HTERT RPE-1 (cell line): ENCODE data around the gene AEBP1.

Source experiments
- in situ Hi-C: fragments of 300-500 bp; cut with MboI; formaldehyde crosslinking; loops from 4 replicates; pipeline ENCODE4 v1.14.3; 2020; ENCODE audit warnings: low sequenced_read_pairs

The AEBP1 gene

DNA sequence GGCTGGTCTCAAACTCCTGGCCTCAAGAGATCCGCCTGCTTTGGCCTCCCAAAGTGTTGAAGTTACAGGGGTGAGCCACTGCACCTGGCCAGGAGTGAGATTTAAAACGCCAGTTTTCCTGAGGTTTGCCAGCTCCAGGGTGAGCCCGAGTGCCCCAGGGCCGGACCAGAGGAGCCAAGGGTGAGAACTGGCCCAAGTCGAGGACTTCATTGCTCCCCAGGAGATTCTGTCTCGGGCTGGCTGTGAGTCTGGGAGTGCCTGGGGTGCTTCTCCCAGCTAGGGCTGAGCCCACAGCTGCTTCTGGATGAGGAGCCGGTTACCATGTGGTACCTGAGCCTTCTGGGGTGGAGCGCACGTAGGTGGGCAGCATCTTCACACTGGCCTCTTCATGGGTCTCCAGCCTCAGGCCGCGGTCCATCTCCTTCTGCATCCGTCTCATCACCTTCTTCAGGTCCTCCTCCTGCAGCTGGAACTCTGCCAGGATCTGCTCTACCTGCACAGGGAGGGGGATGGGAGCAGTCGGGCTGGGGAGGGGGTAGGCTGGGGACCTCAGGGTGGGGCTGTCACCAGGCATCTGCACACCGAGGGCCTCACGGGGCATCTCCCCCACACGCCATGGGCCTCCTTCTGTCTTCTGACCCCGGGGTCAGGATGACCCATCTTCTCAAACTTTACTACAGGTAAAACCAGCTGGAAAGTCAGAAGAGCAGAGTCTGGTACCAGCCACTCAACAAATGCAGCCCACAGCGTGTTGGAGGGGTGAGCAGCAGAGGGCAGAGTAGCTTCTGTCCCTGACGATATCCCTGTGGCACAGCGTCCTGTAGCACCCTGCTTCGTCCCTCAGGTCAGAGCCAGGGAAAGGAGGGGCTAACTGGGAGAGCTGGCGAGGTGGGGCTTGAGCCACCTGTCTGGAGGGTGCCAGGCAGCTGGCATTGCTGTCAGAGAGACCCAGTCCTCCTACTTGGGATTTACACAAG lies 49.1 kb downstream of the AEBP1 start:
- in situ Hi-C loops: no loop called here

DNA sequence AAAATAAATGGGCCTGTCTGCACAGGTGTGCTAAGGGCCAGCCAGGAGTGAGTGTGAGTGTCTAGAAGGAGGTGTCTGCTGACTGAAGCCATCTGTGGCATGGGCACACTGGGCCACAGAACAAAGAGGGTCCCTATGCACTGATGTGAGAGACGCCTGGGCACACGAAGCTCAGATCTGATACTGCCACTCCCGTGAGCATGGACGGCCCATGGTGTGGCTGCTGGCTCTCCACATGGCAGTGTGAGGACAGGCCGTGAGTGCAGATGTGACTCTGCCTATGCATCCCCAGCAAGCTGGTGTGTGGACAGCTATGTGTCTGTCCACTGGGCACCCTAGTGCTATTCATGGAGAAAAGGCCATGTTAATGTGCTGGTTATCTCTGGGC lies 49.8 kb downstream of the AEBP1 start:
- in situ Hi-C loops: no loop called here

DNA sequence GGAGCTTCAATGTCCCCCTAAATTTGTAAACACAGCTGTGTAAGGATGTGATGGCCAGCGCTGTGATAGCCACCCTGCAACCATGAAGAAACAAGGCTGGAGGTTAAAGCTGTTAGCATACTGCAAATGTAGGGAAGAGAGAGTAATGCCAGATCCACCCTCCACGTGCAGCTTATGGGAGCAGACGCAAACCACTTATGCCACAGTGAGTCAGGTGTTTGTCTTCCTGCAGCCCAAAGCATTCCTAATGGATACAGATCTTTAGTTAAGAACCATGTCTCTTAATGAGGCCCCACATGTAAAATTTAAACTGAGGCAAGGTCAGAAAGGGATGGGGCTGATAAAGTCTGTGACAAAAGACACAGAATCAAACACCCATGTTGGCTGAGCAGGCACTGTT lies 50.6 kb downstream of the AEBP1 start:
- in situ Hi-C loops: no loop called here

DNA sequence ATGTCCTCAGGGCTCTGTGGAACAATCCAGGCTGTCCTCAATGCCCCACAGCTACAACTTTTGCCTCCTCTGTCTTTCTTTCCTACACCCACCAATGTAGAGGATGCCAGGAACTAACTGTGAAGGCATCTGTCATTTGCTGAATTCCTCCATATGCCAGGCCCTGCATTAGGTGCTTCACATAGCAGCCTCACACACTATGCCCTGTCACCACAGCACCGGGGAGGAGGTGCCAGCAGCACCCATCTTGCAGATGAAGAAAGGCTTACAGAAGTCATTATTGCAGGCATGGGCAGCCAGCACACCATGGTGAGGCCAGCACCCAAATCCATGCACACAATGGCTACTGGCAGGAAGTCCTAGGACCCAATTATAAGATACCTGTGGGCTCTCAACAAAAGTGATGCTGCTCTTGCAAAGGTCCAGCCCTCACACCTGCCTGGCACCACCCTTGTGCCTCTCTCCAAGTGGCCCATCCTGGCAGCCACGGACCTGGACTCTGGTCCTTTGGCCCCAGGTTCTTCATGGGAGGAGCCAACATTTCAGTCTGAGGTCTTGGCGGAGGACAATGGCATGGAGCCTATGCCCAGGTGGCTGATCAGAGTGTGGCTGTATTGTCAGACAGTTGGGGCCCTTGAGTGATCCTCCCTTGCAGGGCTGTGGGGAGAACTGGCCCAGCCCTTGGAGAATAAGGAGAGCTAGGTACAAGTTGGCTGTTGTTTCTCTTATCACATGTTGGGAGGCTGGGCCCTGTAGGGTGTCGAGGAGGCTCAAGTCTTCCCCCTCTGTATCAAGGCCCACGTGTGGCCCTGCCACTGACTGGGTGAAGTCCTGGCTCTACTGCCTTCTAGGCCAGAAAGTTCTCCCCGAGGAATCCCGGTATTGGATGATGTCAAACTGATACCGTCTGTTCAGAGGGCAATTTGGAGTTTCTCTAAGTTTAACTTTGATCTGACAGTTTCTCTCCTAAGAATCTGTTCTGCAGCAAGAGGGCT lies 51.3 kb downstream of the AEBP1 start:
- in situ Hi-C loops: no loop called here

DNA sequence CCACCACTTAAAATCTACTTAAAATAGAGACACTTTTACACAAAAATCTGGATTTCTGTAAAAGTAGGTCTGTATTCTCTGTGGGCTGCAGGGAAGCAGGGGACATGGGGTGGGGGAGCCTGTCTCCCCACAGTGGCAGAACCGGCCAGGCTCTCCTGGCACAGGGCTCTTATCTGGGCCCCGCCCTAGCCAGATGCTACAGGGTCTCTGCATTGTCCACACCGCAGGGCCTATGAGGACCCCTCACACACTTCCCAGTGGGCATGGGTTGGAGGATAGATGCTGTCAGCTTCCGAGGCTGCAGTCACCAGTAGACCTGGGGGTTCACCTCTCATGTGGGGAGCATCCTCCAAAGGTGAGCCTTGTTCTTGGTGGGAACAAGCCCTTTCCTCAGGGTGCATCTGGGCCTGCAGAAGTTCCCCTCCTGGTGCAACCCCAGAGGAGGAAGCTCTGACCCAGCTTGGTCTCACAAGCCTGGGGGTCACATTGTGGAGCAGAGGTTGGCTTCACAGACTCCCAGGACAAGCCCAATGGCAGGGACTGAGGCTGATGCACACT lies 52.4 kb downstream of the AEBP1 start:
- in situ Hi-C loops: no loop called here

DNA sequence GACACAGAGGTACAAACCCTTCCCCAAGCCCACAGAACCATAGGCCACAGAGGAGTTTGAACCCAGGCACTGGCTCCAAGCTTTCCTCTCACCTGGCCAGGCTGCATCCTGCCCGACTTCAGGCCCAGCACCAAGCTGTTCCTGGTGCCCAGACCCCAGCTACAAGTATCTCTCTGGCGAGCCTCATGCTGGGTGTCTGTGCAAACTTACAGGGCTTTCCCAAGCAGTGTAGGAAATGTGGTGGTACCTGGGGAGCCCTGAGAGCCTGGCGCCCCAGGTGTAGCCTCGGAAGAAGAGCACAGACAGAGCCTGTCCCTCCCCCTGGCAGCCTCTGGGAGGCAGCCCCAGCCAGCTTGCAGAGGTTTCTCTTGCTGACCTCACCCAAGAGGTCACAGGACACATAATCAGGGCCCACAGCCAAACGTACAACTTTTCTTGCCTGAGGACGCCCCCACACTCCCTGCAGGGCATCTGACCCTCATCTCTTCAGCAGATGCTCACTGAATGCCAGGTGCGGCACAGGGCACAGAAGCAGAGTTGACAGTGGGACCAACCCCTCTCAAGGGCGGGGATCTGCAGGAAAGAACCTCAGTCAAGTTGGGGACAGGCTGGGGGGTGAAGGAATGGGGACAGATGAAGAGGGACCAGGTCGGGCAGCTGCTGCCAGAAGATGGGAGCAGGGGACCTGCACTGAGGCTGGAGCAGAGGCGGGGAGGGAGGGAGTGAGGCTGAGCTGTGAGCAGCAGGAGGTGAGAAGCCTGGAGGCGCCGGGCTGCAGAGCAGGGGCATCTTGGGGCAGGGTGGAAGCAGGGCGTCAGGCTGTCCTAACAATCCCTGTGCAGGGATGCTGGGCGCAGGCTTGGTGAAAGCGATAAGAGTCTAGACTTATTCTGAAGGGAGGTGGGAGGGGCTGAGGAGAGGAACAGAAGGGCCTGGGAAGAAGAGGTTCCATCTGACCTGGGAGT lies 53.3 kb downstream of the AEBP1 start:
- in situ Hi-C loops: no loop called here

DNA sequence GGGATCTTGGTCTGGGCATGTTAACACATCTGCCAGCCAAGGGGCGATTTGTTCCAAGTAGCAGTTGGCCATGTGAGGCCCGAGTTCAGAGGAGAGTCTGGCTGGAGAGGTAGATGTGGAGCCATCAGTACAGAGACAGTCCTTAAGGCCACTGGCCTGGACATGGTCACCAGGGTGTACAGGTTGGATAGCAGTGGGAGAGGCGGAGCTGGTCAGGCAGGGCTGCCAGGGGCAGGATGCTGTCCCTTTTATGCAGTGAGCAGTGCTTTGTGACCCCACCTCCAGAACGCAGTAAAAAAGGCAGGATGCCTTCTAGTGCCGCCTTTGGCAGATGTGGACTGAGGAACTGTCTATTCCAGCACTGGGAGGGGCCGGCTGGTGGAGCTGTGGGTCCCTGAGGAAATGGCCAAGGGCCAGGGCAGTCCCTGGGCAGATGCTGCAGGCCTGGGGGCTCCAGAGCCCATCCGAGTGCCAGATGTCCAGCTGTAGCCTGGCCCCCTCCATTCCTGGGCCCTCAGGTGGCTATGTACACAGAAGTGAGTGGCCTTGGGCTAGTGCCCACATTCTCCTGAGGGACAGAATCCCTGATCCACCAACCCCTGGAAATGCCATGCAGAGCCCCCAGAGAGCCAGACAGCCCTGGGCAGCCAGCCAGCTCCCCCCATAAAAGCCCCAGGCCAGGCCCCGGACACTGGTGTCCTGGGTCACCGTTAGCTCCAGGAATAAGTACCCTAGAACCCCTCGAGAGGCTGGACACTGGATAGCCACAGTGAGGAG lies 54.1 kb downstream of the AEBP1 start:
- in situ Hi-C loops: no loop called here

DNA sequence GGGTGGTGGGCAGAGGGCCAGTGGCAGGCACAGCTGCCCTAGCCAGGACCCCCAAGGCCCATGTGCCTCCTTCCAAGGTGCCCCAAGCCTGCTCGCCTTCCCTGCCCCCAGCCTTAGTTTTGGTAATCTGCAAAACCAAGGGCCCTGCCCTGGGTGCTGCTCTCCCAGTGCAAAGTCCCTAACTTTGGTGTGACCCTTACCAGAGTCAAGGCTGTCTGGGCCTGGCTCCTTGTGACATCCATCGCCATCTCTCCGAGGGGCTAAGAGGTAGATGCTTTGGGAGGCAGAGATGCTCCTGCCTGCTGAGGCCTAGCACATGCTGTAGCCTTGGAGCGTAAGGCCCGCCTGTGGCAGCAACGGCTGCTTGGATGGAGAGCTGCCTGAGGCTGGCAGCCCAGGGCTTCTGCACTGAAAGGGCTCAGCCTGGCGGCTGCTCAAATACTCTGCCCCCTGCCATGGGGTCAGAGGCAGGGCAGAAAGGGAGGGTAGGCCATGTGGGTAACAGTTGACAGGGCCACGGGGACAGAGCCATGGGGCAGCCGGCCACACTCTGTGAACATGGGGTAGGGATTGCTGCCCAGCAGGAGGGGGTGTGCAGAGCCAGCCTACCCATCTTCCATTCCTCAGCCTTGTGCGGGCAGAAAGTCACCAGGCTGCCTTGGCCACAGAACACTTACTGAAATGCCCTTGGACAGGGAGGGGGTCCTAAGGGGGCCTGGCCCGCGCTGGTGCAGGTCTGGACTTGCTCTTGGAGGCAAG lies 54.9 kb downstream of the AEBP1 start:
- in situ Hi-C loops: no loop called here

DNA sequence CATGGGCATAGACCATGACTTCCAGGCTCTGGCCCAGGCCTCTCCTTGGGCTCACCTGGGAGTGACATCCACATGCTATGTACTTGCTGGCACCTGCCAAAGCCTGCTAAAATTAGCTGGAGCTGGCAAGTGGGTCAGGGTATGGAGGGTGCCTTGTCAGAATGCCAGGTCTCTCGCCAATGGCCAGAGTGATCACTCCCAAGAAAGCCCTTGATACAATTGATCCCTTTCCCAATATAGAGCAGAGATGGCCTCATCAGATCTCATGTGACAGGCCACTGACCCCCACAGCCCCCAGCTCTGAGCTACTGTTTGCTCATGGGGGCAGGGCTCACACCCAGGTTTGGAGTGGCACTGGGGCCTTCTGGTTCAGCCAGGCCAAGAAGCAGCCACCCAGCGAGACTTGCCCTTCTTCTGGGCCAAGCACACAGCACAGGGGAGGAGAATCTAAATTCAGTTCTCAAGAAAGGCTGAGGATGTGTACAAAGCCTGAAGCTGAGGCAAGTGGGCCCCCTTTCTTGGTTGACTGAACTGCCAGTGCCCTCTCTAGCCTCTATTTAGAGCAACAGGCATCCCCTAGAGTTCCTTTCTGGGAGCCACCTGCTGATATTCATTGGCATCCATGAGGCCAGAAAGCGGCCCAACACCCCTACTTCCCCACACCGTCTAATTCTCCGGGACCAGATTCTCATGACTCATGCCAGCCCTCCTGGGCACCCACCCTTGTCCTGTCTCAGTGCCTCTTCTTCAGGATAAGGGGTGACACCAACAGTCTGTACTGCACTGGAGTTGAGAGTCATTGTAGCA lies 55.9 kb downstream of the AEBP1 start:
- in situ Hi-C loops: no loop called here

DNA sequence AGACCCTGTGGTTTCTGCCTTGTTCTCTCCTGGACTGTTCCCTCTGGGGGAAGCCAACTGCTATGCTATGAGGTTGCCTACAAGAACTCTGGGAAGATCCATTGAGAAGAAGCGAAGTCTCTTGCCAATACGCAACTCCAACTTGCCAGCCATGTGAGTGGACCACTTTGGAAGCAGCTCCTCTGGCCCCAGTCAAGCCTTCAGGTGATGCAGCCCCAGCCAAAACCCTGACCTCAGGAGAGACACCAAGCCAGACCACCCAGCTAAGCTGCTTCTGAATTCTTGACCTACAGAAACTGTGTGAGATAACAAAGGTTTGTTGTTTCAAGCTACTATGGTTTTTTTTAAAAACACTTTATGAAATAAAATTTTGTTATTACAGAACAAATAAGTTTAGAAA lies 57.2 kb downstream of the AEBP1 start:
- in situ Hi-C loops: no loop called here

DNA sequence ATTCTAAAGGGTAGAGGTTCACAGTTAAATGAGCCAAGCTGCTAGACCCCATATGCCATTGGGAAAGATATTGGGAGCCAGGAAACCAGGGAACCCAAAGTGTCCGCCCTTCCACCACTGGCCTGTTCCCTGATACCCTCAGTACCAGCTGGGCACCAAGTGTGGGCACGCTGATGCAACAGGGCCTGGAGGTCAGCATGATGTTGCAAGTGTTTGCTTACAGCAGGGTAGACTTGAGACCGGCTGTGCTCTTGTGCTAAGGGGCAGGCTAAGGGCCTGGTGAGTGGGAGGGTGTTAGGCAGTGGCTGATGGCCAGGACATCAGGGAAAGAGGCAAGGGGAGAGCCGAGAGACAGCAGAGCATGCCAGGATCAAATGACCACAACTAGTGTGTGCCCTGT lies 58.0 kb downstream of the AEBP1 start:
- in situ Hi-C loops: no loop called here

DNA sequence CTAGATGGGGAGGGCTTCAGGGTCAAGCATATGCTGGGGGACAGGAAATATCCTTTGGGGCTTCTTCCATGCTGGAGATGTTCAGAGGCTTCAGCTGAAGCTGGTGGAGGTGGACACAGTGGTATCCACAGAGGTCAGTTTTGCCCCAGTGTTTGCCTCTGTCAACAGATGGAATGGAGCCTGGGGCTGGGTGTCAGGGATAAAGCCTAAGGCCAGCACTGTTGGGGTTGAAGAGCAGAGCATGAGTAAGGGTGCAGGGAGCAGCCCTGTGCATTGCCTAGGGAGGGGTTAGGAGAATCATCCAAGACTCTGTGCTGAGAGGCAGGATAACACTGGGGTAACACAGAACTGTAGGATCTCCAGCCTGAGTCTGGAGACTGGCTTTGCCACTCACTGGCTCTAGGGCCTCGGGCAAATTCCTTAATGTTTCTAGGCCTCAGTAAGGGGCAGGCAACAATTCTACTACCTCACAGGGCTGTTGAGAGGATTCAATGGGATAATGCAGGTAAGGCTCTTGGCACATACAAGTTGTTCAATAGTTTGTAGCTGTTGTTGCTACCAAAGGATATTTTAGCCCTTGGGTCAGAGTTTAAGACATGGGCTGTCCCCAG lies 58.7 kb downstream of the AEBP1 start:
- in situ Hi-C loops: no loop called here

DNA sequence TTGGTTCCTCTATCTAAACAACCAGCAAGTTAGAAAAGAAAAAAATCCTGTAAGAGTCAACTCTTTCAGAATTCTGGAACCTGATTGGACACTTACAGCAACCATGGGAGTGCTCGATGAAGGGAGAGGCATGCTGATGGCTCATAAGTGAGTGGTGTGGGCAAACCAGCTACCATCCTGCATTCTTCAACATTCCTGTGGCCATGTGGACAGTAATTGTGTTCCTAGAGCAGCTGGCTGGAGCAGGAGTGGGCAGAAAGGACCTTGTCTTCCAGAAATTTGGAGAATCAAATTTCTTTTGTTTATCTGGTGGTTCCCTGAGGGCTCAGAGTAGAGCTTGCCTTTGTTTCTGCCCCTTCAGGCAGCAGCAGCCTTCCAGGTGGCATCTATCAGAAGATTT lies 59.4 kb downstream of the AEBP1 start:
- in situ Hi-C loops: no loop called here
